GM23338 (cell line): ENCODE data around the gene PYDC2. TPM values are rescaled to one million over a fixed set of nuclear protein-coding genes. Genes with fewer than 3 reads are reported as not detected.
"Not testable (repeated sequence)": the region's sequence is repeated elsewhere in the genome, so short reads cannot be mapped to it uniquely, and the experiment has no call there.

Experiments used
- ATAC-seq: fragments of 200-7000 bp; cut with Tn5 transposase; 3 replicates; pipeline ENCODE4 v1.9.1; 2020
- DNase-seq: peaks from one replicate; pipeline ENCODE4 v3.0.0-alpha.2; 2015; ENCODE audit warnings: low spot score
- H2AFZ ChIP-seq: fragments of 200-600 bp; sonication (generic); 2 replicates; pipeline ENCODE4 v1.8.0; 2016; ENCODE audit warnings: antibody characterized with exemption, mild to moderate bottlenecking, moderate library complexity
- H3F3A ChIP-seq: fragments of 200-600 bp; sonication (generic); replicated peaks from 2 replicates; pipeline ENCODE4 v1.8.0; 2017; ENCODE audit warnings: antibody characterized with exemption, mixed run types, low read depth
- H3K27ac ChIP-seq: fragments of 200-600 bp; sonication (generic); 2 replicates; pipeline ENCODE4 v1.6.1; 2016; ENCODE audit warnings: low read depth
- H3K27me3 ChIP-seq: fragments of 200-600 bp; sonication (generic); 2 replicates; pipeline ENCODE4 v1.8.0; 2016; ENCODE audit warnings: mild to moderate bottlenecking, mixed run types, moderate library complexity; ENCODE audit not compliant: insufficient read depth
- H3K36me3 ChIP-seq: fragments of 200-600 bp; sonication (generic); 2 replicates; pipeline ENCODE4 v1.8.0; 2016; ENCODE audit warnings: mild to moderate bottlenecking; ENCODE audit not compliant: insufficient read depth
- H3K4me1 ChIP-seq: fragments of 200-600 bp; sonication (generic); 2 replicates; pipeline ENCODE4 v1.8.0; 2016; ENCODE audit warnings: mild to moderate bottlenecking, moderate library complexity; ENCODE audit not compliant: insufficient read depth
- H3K4me2 ChIP-seq: fragments of 200-600 bp; sonication (generic); 2 replicates; pipeline ENCODE4 v1.7.1; 2017; ENCODE audit warnings: mixed run types
- H3K4me3 ChIP-seq: fragments of 200-600 bp; sonication (generic); 2 replicates; pipeline ENCODE4 v1.6.1; 2016; ENCODE audit warnings: mixed run types
- H3K79me2 ChIP-seq: fragments of 200-600 bp; sonication (generic); replicated peaks from 2 replicates; pipeline ENCODE4 v1.8.0; 2017; ENCODE audit warnings: mild to moderate bottlenecking; ENCODE audit not compliant: insufficient read depth
- H3K9me2 ChIP-seq: fragments of 200-600 bp; sonication (generic); 2 replicates; pipeline ENCODE4 v1.8.0; 2017; ENCODE audit not compliant: insufficient read depth
- H4K20me1 ChIP-seq: fragments of 200-600 bp; sonication (generic); replicated peaks from 2 replicates; pipeline ENCODE4 v1.8.0; 2017; ENCODE audit warnings: mild to moderate bottlenecking; ENCODE audit not compliant: insufficient read depth
- H3K27ac Mint-ChIP-seq: 2 replicates; pipeline ENCODE4 v1.8.0; 2020; ENCODE audit warnings: inconsistent platforms, mild to moderate bottlenecking, moderate library complexity, mixed read lengths
- H3K27me3 Mint-ChIP-seq: 3 replicates; pipeline ENCODE4 v1.8.0; 2022; ENCODE audit warnings: low read depth, mild to moderate bottlenecking, moderate library complexity, mixed read lengths, inconsistent platforms; ENCODE audit not compliant: insufficient read depth, poor library complexity
- H3K36me3 Mint-ChIP-seq: 3 replicates; pipeline ENCODE4 v1.8.0; 2021; ENCODE audit warnings: low read depth, mild to moderate bottlenecking, inconsistent platforms, moderate library complexity, mixed read lengths
- H3K4me1 Mint-ChIP-seq: 3 replicates; pipeline ENCODE4 v1.8.0; 2020; ENCODE audit warnings: mild to moderate bottlenecking, inconsistent platforms, mixed read lengths
- H3K4me3 Mint-ChIP-seq: 3 replicates; pipeline ENCODE4 v1.8.0; 2021; ENCODE audit warnings: moderate library complexity, mild to moderate bottlenecking, inconsistent platforms, mixed read lengths
- H3K9me3 Mint-ChIP-seq: 3 replicates; pipeline ENCODE4 v1.8.0; 2020; ENCODE audit warnings: moderate library complexity, mild to moderate bottlenecking, inconsistent platforms, mixed read lengths
- ETS1 ChIP-seq: IDR thresholded peaks from 2 replicates; pipeline ENCODE4 v1.6.1; 2016; ENCODE audit warnings: antibody characterized with exemption
- EZH2 ChIP-seq: fragments of 200-600 bp; sonication (generic); IDR thresholded peaks from one replicate; pipeline ENCODE4 v1.8.0; 2017; ENCODE audit warnings: antibody characterized with exemption, mild to moderate bottlenecking, low read depth; ENCODE audit not compliant: unreplicated experiment
- JUNB ChIP-seq: IDR thresholded peaks from one replicate; pipeline ENCODE4 v1.6.1; 2016; ENCODE audit warnings: antibody characterized with exemption; ENCODE audit not compliant: unreplicated experiment
- NANOG ChIP-seq: IDR thresholded peaks from 2 replicates; pipeline ENCODE4 v1.6.1; 2016; ENCODE audit warnings: antibody characterized with exemption, borderline replicate concordance
- POLR2AphosphoS5 ChIP-seq: IDR thresholded peaks from 2 replicates; pipeline ENCODE4 v1.6.1; 2016; ENCODE audit warnings: antibody characterized with exemption, low read depth
- STAT1 ChIP-seq: IDR thresholded peaks from one replicate; pipeline ENCODE4 v1.6.1; 2016; ENCODE audit warnings: antibody characterized with exemption; ENCODE audit not compliant: unreplicated experiment
- ZNF331 ChIP-seq: fragments of 250-450 bp; sonication (Bioruptor Pico); IDR thresholded peaks from 2 replicates; pipeline ENCODE4 v1.5.0; 2020; ENCODE audit warnings: low read depth, mild to moderate bottlenecking, moderate library complexity
- polyA plus RNA-seq: library from polyadenylated mRNA; unstranded; fragments of >200 nt; fragmentation: Nextera tagmentation; extraction: Ambion mirVana; gene quantifications from 2 replicates; pipeline ENCODE4 v1.2.1, GENCODE V29; 2016
- total RNA-seq: library from RNA; depleted of rRNA; stranded (reverse); fragments of >200 nt; shearing (Covaris generic); gene quantifications from 2 replicates; pipeline ENCODE4 v1.2.3, GENCODE V29; 2014
- TF ChIP-seq, protein P1 (sequence below), 2 experiments: fragments of 200-600 bp in 1 of 2; sonication (generic) in 1 of 2; conservative IDR thresholded peaks; 2 replicates each; pipeline versions ENCODE4 v1.5.1 to v1.6.1; 2016 to 2017; ENCODE audit warnings: antibody characterized with exemption in 2 of 2, low read depth in 2 of 2, mild to moderate bottlenecking in 2 of 2, moderate library complexity in 1 of 2

Gene PYDC2
- total and polyA plus RNA-seq, 2 experiments from 2014 or later = not detected

DNA sequence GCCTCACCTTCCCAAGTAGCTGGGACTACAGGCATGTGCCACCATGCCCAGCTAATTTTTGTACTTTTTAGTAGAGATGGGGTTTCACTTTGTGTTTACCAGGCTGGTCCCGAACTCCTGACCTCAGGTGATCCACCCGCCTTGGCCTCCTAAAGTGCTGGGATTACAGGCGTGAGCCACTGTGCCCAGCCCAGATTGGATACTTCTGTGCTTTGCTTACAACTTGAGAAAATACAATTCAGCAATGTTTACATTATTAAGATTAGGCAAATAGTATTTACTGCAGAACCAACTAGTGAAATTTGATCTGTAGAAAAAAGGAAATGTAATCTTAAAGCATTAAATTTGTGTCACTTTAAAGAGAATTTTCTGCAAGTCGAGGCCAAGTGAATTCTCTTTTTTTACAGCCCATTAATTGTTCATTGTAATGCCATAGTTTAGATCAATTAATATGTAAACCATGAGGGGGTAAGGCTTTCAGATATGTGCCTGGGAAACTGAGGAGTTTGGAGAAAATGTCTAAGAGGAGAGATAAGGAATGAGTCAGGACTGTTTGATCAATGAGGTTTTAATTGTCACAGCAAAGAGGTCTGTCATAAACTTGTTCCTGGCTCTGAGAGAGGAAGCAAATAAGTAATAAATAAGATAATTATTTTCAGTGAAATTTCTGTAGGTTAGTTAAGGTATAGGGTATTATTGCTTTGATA, 15.3 kb downstream of the PYDC2 start:
- Histone ChIP-seq H3K36me3 (no peaks in the 10 kb centered on the region), H3F3A (no peaks in the 10 kb centered on the region), H3K79me2 (no peaks in the 10 kb centered on the region), H3K27me3 (no peaks in the 10 kb centered on the region), H2AFZ (peak overlapping the region; percentile 67; the same call in 1 of the 2 replicates), H3K4me3 (no peak overlapping the region), H3K4me1 (no peaks in the 10 kb centered on the region), H3K9me2 (no peaks in the 10 kb centered on the region; the same call in 1 of the 2 replicates), H4K20me1 (no peaks in the 10 kb centered on the region), H3K4me2 (no peak overlapping the region), H3K27ac (no peak overlapping the region)
- DNase-seq (no peak), ATAC-seq (no peak)
- no peak overlapping the region for H3K27ac Mint-ChIP-seq
- no peaks in the 10 kb centered on the region for H3K9me3 Mint-ChIP-seq
- H3K36me3 Mint-ChIP-seq = no peaks in the 10 kb centered on the region
- H3K27me3 Mint-ChIP-seq = no peaks in the 10 kb centered on the region
- no peak overlapping the region for H3K4me3 Mint-ChIP-seq
- H3K4me1 Mint-ChIP-seq = peaks cover 5% of the 10 kb centered on the region; the same call in 2 of the 3 replicates
- TF ChIP-seq JUNB (no peak), EZH2 (no peak), ZNF331 (no peak), ETS1 (no peak), STAT1 (no peak), POLR2AphosphoS5 (no peak), NANOG (no peak)
- TF ChIP-seq, protein P1, sequence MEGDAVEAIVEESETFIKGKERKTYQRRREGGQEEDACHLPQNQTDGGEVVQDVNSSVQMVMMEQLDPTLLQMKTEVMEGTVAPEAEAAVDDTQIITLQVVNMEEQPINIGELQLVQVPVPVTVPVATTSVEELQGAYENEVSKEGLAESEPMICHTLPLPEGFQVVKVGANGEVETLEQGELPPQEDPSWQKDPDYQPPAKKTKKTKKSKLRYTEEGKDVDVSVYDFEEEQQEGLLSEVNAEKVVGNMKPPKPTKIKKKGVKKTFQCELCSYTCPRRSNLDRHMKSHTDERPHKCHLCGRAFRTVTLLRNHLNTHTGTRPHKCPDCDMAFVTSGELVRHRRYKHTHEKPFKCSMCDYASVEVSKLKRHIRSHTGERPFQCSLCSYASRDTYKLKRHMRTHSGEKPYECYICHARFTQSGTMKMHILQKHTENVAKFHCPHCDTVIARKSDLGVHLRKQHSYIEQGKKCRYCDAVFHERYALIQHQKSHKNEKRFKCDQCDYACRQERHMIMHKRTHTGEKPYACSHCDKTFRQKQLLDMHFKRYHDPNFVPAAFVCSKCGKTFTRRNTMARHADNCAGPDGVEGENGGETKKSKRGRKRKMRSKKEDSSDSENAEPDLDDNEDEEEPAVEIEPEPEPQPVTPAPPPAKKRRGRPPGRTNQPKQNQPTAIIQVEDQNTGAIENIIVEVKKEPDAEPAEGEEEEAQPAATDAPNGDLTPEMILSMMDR (conservative IDR thresholded peaks at IDR 0.05; ENCODE audit: low read depth in 2 of 2) = no peak

- H3K27me3 ChIP-seq, H3K27me3 Mint-ChIP-seq, H3K4me1 Mint-ChIP-seq, H2AFZ ChIP-seq, H3K79me2 ChIP-seq, H3K36me3 ChIP-seq, H3K4me1 ChIP-seq, H3K4me3 ChIP-seq, H3K9me3 Mint-ChIP-seq, ATAC-seq, H3K4me3 Mint-ChIP-seq, H4K20me1 ChIP-seq, H3K9me2 ChIP-seq, H3K27ac ChIP-seq, H3K36me3 Mint-ChIP-seq, H3K4me2 ChIP-seq, H3F3A ChIP-seq, H3K27ac Mint-ChIP-seq, DNase-seq: not testable (repeated sequence)
Observed at GRCh38 chr3:191483994-191484393, 23.0 kb downstream of the PYDC2 start.
